B cell (primary cell): Measurements from ENCODE around the gene SLC9C2.

Source experiments
- CTCF ChIP-seq: fragments of 200-600 bp; IDR thresholded peaks from one replicate; pipeline ENCODE4 v1.8.0; 2022; ENCODE audit warnings: antibody characterized with exemption, mild to moderate bottlenecking
- EZH2 ChIP-seq: IDR thresholded peaks from 2 replicates; pipeline ENCODE4 v1.6.1; 2012; ENCODE audit warnings: borderline replicate concordance, low read depth, mild to moderate bottlenecking, moderate library complexity, low read length; ENCODE audit not compliant: insufficient read depth, poor library complexity, severe bottlenecking

- TF ChIP-seq CTCF: no peak
- TF ChIP-seq EZH2: no peak
Measured at GRCh38 chr1:173479649-173480048, 123.2 kb downstream of the SLC9C2 start.
